Stimulated activated CD4-positive, alpha-beta T cell treated with anti-CD3 and anti-CD28 coated beads, Interleukin-4, amount 100 ng/mL, for 48 hours (primary cell): Measurements from ENCODE around the gene RACGAP1.

Experiments used
- DNase-seq, 2 donors: peaks; one replicate each; pipeline ENCODE4 v3.0.0-alpha.2; 2020; ENCODE audit warnings: low read depth in 2 of 2

The RACGAP1 gene, protein sequence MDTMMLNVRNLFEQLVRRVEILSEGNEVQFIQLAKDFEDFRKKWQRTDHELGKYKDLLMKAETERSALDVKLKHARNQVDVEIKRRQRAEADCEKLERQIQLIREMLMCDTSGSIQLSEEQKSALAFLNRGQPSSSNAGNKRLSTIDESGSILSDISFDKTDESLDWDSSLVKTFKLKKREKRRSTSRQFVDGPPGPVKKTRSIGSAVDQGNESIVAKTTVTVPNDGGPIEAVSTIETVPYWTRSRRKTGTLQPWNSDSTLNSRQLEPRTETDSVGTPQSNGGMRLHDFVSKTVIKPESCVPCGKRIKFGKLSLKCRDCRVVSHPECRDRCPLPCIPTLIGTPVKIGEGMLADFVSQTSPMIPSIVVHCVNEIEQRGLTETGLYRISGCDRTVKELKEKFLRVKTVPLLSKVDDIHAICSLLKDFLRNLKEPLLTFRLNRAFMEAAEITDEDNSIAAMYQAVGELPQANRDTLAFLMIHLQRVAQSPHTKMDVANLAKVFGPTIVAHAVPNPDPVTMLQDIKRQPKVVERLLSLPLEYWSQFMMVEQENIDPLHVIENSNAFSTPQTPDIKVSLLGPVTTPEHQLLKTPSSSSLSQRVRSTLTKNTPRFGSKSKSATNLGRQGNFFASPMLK

GRCh38 chr12:50025187-50026059 lies at the start of gene RACGAP1:
Gene RACGAP1 (minus strand): TSS chr12:50025494. CDS start chr12:50016715, 8,779 bp downstream.
- peak; percentile 85 to 91 for DNase-seq

DNA sequence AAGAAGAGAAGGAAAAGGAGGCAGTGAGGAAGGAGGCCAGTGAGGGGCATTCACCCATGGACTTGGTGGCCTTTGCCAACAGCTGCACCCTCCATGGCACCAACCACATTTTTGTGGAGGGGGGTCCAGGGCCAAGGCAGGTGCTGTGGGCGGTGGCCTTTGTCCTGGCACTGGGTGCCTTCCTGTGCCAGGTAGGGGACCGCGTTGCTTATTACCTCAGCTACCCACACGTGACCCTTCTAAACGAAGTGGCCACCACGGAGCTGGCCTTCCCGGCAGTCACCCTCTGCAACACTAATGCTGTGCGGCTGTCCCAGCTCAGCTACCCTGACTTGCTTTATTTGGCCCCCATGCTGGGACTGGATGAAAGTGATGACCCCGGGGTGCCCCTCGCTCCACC lies 48.4 kb upstream of the RACGAP1 start:
- no peak for DNase-seq

DNA sequence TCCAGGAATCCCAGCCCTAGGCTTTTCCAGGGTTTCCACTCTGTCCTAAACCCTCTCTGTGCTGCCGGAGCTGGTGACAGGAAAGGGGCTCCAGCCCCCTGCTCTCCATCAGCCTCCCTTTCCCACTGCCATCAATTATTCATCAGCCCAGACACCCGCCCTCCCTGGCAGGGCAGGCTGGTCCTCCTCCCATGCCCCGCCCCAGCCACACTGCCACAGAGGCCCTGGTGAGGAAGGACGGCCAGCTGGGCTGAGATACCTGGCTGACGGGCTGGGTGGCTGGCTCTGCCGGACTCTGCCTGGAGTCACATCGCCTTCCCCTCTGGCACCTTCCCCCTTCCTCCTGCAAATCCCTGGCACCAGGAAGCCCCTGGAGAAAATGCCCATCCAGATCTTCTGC lies 47.9 kb upstream of the RACGAP1 start:
- no peak for DNase-seq

DNA sequence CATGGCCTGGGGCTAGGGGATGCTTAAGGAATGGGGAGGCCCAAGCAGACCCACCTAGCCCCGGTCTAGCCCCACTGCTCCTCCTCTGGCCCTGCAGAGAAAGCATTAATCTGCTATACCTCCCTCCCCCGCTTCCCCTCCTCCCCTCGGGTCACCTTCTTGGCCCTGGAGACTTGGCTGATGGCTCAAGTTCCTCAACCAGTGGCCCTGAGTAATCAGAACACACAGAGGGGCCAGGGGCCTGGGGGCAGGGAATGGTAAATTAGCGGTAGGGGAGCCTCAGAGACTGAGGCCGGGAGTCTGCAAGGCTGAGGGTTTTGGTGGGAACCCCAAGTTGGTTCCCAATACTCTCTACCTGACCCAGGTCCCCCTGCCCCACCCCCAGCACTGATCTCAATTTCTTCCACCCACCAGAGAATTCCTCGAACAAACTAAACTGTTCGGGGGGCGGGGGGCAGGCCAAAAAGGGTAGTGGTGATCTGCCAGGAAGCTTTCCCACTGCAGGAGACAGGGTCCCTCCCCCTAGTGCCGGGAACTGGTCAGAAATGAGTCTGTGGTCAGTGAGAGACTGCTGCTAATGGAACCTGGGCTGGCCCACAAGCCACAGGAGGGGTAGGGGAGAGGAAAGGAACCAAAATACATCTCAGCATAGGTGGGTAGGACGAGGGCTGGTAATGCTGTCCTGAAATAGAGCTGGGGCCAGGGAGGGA lies 47.1 kb upstream of the RACGAP1 start:
- DNase-seq, result no peak

DNA sequence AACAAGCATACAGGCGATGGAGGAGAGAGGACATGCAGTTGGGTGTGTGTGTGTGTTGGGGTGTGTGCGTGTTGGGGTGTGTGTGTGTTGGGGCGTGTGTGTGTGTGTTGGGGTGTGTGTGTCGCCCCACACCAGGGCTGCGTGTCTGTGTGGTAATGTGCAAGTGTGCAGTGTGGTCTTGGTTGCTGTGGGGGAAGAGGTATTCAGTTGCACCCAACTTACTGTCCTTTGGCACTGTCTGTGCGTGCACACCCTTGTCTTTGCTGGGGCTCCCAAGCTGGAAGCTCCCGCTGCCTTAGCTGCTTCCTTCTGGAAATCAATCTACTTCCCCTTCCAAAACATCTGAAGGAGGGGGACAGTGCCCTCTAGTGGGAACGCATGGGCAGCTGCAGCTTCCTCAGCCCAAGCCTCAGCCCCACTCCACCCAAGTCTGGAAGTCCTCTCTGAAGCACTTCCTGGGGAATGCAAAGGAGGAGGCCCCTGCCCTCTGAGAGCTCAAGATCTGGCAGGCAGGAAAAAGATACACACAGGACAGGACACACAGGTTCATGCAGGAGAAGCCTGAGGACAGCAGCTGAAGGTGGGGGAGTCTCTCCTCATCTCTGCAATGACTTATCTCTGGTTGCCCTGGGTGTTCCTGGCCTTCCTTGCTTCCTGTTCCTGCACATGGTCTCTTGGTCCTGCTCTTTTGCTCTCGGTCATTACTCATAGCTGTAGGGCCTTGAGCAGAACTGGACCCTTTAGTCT lies 45.2 kb upstream of the RACGAP1 start:
- DNase-seq, result peak; percentile 53 to 62

DNA sequence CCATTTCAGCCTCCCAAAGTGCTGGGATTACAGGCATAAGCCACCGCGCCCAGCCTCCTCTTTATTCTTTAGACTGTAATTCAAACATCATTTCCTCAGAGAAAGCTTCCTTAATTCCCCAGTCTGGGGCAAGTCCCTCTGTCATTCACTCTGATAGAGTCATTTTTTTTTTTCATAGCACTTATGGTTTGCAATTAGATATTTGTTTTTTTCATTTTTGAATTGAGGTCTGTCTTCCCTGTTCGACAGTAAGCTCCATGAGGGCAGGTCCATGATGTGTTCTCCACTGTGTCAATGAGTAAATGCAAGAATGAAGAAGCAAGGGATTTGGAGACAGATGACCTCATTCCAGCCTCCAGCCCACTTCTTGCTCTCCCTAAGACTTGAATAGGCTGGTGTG lies 44.2 kb upstream of the RACGAP1 start:
- DNase-seq, result no peak

DNA sequence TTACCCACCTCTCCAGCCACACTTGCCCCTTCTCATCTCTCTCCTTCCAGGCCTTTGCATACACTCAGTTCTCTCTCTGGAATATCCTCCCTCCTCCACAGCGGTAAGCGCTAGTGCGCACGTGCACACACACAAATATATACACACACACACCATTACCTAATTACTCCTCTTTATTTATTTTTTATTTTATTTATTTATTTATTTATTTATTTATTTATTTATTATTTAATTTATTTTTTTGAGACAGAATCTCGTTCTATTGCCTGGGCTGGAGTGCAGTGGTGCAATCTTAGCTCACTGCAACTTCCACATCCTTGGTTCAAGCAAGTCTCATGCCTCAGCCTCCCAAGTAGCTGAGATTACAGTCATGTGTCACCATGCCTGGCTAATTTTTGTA lies 43.8 kb upstream of the RACGAP1 start:
- DNase-seq, result no peak

GRCh38 chr12:50066402-50066801 lies 41.1 kb upstream of the RACGAP1 start:
- DNase-seq, result no peak

DNA sequence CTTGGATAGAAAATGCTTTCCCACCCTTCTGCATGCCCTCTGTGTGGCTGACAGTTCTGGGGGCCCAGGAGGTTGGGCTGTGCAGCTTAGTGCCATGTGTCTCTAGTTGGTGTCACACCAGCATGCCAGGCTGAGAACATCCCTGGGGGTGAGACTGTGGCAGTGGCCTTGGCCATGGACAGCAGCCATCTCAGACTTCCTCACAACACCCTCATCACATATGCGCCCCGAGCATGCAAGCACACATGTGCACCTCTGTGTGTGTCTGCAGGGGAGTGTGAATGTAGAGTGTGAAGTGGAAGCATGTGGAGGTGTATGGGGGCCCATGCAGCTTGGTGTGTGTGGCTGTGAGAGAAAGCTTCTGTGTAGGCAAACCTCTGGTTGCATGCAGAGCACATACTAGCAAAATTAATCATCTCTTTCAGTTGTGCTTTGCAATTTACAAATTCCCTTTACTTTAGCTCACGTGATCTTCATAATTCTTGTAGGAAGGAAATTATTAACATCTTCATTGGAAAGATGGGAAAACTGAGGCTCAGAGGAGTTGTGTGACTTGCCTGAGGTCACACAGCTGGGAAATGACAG lies 40.5 kb upstream of the RACGAP1 start:
- DNase-seq, result no peak

GRCh38 chr12:50062728-50063460 lies 37.6 kb upstream of the RACGAP1 start:
- no peak for DNase-seq

GRCh38 chr12:50061946-50062686 lies 36.8 kb upstream of the RACGAP1 start:
- no peak for DNase-seq

GRCh38 chr12:50061171-50061570 lies 35.9 kb upstream of the RACGAP1 start:
- no peak for DNase-seq

GRCh38 chr12:50060120-50060468 lies 34.8 kb upstream of the RACGAP1 start:
- DNase-seq, result no peak

- DNase-seq, result peak in 1 of 2 donors; percentile 42
These were observed 34.3 kb upstream of the RACGAP1 start for GRCh38 chr12:50059440-50060119.

DNA sequence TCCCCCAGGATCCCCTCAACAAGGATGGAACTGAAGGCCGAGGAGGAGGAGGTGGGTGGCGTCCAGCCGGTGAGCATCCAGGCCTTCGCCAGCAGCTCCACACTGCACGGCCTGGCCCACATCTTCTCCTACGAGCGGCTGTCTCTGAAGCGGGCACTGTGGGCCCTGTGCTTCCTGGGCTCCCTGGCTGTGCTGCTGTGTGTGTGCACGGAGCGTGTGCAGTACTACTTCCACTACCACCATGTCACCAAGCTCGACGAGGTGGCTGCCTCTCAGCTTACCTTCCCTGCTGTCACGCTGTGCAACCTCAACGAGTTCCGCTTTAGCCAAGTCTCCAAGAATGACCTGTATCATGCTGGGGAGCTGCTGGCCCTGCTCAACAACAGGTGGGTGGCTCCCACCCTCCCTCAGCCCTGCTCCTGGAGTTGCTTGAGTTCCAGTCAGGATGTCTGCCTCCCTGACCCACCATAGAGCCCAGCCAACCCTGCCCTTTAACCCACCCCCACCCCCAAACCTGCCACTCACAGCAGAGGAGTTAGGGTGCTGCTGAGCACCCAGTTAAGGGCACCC lies 33.5 kb upstream of the RACGAP1 start:
- no peak for DNase-seq

GRCh38 chr12:50057896-50058670 lies 32.8 kb upstream of the RACGAP1 start:
- no peak for DNase-seq

GRCh38 chr12:50057000-50057841 lies 31.9 kb upstream of the RACGAP1 start, which contains the start of gene ASIC1:
Gene ASIC1 (plus strand): TSS chr12:50057596. CDS start chr12:50058767, 1,171 bp downstream.
- peak; percentile 39 to 48 for DNase-seq
